ENCODE data around the gene LRP4. TPM values are rescaled to one million over a fixed set of nuclear protein-coding genes. Genes with fewer than 3 reads are reported as not detected.

LRP4 gene
- polyA plus RNA-seq, 1 donor (not counting 4 experiments of a cell fraction or from before 2014, with no cell fraction given) = 3.4 TPM

DNA sequence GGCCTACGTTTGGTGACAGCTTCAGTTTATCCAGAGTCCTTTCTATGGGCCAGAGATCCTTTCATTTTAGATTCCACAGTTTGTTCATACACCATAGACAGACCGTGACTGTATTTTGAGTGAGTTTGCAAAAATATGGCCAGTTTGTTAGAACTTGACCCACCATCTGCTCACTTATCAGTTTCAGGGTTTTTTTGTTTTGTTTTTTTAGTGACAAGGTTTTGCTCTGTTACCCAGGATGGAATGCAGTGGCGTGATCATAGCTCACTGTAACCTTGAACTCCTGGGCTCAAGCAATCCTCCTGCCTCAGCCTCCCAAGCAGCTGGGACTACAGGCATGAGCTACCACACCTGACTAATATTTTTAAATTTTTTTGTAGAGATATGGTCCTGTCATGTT lies 63.2 kb downstream of the LRP4 start:
- Histone ChIP-seq H3K4me1 (ENCODE audit: control insufficient read depth, extremely low read depth, insufficient read depth, low read length) (no peaks in the 10 kb centered on the region), H3K36me3 (ENCODE audit: control insufficient read depth in 2 of 2, extremely low read depth in 1 of 2, insufficient read depth in 2 of 2, low read length in 2 of 2) (peaks cover 0 to 3% of the 10 kb centered on the region in 2 experiments), H3K4me2 (ENCODE audit: control insufficient read depth, extremely low read depth, insufficient read depth, low read depth, low read length) (no peak overlapping the region), H3K9ac (ENCODE audit: control insufficient read depth, extremely low read depth, insufficient read depth, low read length) (no peak overlapping the region), H4K20me1 (ENCODE audit: control insufficient read depth, extremely low read depth, insufficient read depth, low read length) (no peaks in the 10 kb centered on the region), H3K27me3 (ENCODE audit: control insufficient read depth, extremely low read depth, insufficient read depth, low read length) (no peaks in the 10 kb centered on the region), H2AFZ (ENCODE audit: control insufficient read depth, low read length) (no peak overlapping the region), H3K9me3 (ENCODE audit: control insufficient read depth, low read depth, low read length) (no peaks in the 10 kb centered on the region), H3K27ac (ENCODE audit: control insufficient read depth, insufficient read depth, low read length) (no peak overlapping the region), H3K9me1 (ENCODE audit: control insufficient read depth, extremely low read depth, insufficient read depth, low read length) (no peaks in the 10 kb centered on the region), H3K79me2 (ENCODE audit: control insufficient read depth, insufficient read depth, low read length) (no peaks in the 10 kb centered on the region), H3K4me3 (ENCODE audit: control insufficient read depth in 2 of 3, extremely low read depth in 1 of 3, insufficient read depth in 2 of 3, low read depth in 1 of 3, low read length in 3 of 3) (no peak overlapping the region)
- dilution Hi-C loops (cut with MboI; ENCODE audit: extremely low pct_ligation_motif_present, low sequenced_read_pairs) = no loop called here
- TF ChIP-seq EZH2 (IDR thresholded peaks at IDR 0.05; ENCODE audit: low read length) (no peak), CTCF (optimal IDR thresholded peaks at IDR 0.05 in 1 of 3, IDR thresholded peaks at IDR 0.05 in 1 of 3, conservative IDR thresholded peaks at IDR 0.05 in 1 of 3; ENCODE audit: extremely low read depth in 1 of 3, insufficient read depth in 2 of 3, low read length in 3 of 3) (no peak)
- no peak for DNase-seq (ENCODE audit: low read depth, low spot score)
- FAIRE-seq = no peak

DNA sequence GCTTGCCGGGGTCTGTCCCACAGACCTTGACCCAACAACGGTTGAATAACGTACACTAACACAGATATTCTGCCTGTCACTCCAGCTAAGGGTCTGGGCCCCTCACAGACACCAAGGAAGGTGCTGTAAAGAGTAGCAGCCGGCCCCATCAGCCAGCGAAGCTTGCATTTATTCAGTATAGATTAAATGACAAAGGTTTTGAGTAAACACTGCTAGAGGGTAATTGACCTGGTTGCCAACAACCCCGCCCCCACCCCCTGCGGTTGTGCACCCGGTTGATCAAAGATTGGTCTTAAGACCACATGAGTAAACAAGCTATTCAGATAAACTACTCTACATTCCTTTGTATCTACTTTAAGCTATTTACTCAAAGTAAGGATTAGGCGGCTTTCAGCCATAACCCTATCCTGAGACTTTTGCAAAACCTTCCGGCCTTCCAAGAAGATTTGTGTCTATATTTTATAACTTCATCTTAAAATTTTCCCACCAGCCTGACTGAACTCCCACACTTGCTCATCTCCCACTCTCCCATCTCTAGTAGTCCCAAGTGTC lies 67.4 kb downstream of the LRP4 start:
- Histone ChIP-seq H3K4me3 (ENCODE audit: control insufficient read depth in 2 of 3, extremely low read depth in 1 of 3, insufficient read depth in 2 of 3, low read depth in 1 of 3, low read length in 3 of 3) (no peak overlapping the region), H3K4me1 (ENCODE audit: control insufficient read depth, extremely low read depth, insufficient read depth, low read length) (peaks cover 6% of the 10 kb centered on the region), H3K4me2 (ENCODE audit: control insufficient read depth, extremely low read depth, insufficient read depth, low read depth, low read length) (no peak overlapping the region), H3K36me3 (ENCODE audit: control insufficient read depth in 2 of 2, extremely low read depth in 1 of 2, insufficient read depth in 2 of 2, low read length in 2 of 2) (no peaks in the 10 kb centered on the region), H3K27me3 (ENCODE audit: control insufficient read depth, extremely low read depth, insufficient read depth, low read length) (no peaks in the 10 kb centered on the region), H3K79me2 (ENCODE audit: control insufficient read depth, insufficient read depth, low read length) (peaks cover 2% of the 10 kb centered on the region), H3K9ac (ENCODE audit: control insufficient read depth, extremely low read depth, insufficient read depth, low read length) (no peak overlapping the region), H4K20me1 (ENCODE audit: control insufficient read depth, extremely low read depth, insufficient read depth, low read length) (no peaks in the 10 kb centered on the region), H3K9me1 (ENCODE audit: control insufficient read depth, extremely low read depth, insufficient read depth, low read length) (no peaks in the 10 kb centered on the region), H3K27ac (ENCODE audit: control insufficient read depth, insufficient read depth, low read length) (no peak overlapping the region), H3K9me3 (ENCODE audit: control insufficient read depth, low read depth, low read length) (no peaks in the 10 kb centered on the region), H2AFZ (ENCODE audit: control insufficient read depth, low read length) (no peak overlapping the region)
- DNase-seq (ENCODE audit: low read depth, low spot score) = no peak
- TF ChIP-seq CTCF (optimal IDR thresholded peaks at IDR 0.05 in 1 of 3, IDR thresholded peaks at IDR 0.05 in 1 of 3, conservative IDR thresholded peaks at IDR 0.05 in 1 of 3; ENCODE audit: extremely low read depth in 1 of 3, insufficient read depth in 2 of 3, low read length in 3 of 3) (no peak), EZH2 (IDR thresholded peaks at IDR 0.05; ENCODE audit: low read length) (no peak)
- dilution Hi-C loops (cut with MboI; ENCODE audit: extremely low pct_ligation_motif_present, low sequenced_read_pairs) = no loop called here
- FAIRE-seq = no peak

All from keratinocyte (primary cell).